ENCODE data around the gene C13orf42. TPM values are rescaled to one million over a fixed set of nuclear protein-coding genes. Genes with fewer than 3 reads are reported as not detected.
"Not testable (repeated sequence)": the region's sequence is repeated elsewhere in the genome, so short reads cannot be mapped to it uniquely, and the experiment has no call there.

The C13orf42 gene
- total RNA-seq, 1 donor from 2014 or later: not detected

GRCh38 chr13:51125495-51126226, 14.6 kb upstream of the C13orf42 start:
- intact Hi-C loops (cut with DNase I): loop anchor here (5.0 kb wide), 1 partner anchor 162 kb away; no protein-coding TSS in a partner anchor
- no peak for DNase-seq (ENCODE audit: low spot score)

- intact Hi-C loops (cut with DNase I): no loop called here
- no peak for DNase-seq (ENCODE audit: low spot score)
Measured at GRCh38 chr13:51122868-51123566, 11.9 kb upstream of the C13orf42 start.

DNA sequence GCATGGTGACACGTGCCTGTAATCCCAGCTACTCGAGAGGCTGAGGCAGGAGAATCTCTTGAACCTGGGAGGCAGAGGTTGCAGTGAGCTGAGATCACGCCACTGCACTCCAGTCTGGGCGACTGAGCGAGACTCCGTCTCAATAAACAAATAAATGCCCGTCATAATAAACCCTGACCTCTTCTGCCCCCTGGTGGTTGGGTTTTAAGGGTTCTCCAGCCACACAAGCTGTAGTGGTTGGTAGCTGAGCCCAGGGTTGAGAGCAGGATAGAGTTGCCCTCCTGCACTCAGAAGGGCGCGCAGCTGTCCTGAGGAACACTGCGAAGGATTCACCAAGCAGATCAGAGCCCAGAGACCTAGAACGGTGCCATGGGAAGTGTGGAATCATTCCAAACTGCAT, 9.8 kb upstream of the C13orf42 start:
- DNase-seq (ENCODE audit: low spot score); intact Hi-C loops (cut with DNase I): not testable (repeated sequence)

GRCh38 chr13:51118809-51119431, 7.8 kb upstream of the C13orf42 start:
- intact Hi-C loops (cut with DNase I): no loop called here
- DNase-seq (ENCODE audit: low spot score): no peak

- intact Hi-C loops (cut with DNase I): no loop called here
- DNase-seq (ENCODE audit: low spot score): no peak
Measured at GRCh38 chr13:51113969-51114368, 2.9 kb upstream of the C13orf42 start.

- DNase-seq (ENCODE audit: low spot score): no peak
- intact Hi-C loops (cut with DNase I): no loop called here
Measured at GRCh38 chr13:51113186-51113881, 2.3 kb upstream of the C13orf42 start.

DNA sequence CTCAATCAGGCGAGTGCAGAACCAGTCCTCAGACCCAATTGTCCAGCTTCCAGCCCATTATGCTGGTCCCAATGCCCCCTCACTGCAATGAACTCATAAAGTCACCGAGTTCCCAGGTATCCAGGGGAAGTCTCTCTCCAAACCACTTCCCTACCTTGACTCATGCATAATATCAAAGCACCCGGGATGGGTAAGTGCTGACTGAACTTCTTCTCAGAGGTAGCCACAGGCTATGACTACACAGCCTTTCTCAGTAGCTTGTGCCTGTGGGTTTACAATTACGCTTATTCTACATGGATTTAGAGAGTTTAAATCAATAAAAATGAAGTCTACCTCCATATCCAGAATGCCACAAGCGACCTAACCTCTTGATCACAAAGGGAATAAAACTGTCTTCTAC, 1.7 kb upstream of the C13orf42 start:
- intact Hi-C loops (cut with DNase I): no loop called here

GRCh38 chr13:51111997-51112396, 923 bp upstream of the C13orf42 start:
- intact Hi-C loops (cut with DNase I): no loop called here
- DNase-seq (ENCODE audit: low spot score): no peak

More for the DNA sequence above, 1.7 kb upstream of the C13orf42 start:
- DNase-seq (ENCODE audit: low spot score): no peak

DNA sequence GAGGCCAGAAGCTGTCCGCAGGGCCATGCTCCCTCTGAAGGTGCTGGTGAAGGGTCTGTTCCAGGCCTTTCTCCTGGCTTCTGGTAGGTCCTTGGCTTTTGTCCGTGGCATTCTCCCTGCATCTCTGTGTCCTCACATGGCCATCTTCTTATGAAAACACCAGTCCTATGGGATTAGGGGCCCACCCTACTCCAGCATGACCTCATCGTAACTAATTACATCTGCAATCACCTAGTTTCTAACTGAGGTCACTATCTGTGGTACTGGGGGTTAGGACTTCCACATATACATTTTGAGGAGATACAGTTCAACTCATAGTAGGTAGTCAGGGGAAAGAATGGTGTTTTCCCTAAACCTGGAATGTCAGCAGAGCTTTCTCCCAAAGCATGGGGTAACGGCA, 3.1 kb downstream of the C13orf42 start:
- intact Hi-C loops (cut with DNase I): no loop called here
- DNase-seq (ENCODE audit: low spot score): no peak

DNA sequence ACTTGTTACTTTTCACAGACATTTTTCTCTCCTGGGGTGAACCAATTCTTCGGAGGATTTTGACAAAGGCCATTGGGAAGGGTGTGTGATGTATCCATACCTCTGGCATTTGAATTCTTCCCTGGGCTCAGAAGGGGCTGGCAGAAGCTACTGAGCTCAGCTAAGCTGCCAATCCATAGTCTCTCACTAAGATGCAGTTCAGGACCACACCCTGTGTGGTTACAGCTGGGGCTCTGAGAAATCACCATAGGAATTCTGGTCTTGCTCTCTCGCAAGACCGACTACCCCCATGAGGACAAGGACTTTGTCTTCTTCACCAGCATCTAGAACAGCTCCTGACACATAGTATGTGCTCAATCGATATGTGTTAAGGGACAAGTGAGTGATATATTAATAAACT, 6.0 kb downstream of the C13orf42 start:
- intact Hi-C loops (cut with DNase I): no loop called here
- DNase-seq (ENCODE audit: low spot score): no peak

GRCh38 chr13:51101636-51102235, 9.3 kb downstream of the C13orf42 start:
- DNase-seq (ENCODE audit: low spot score): no peak
- intact Hi-C loops (cut with DNase I): no loop called here

DNA sequence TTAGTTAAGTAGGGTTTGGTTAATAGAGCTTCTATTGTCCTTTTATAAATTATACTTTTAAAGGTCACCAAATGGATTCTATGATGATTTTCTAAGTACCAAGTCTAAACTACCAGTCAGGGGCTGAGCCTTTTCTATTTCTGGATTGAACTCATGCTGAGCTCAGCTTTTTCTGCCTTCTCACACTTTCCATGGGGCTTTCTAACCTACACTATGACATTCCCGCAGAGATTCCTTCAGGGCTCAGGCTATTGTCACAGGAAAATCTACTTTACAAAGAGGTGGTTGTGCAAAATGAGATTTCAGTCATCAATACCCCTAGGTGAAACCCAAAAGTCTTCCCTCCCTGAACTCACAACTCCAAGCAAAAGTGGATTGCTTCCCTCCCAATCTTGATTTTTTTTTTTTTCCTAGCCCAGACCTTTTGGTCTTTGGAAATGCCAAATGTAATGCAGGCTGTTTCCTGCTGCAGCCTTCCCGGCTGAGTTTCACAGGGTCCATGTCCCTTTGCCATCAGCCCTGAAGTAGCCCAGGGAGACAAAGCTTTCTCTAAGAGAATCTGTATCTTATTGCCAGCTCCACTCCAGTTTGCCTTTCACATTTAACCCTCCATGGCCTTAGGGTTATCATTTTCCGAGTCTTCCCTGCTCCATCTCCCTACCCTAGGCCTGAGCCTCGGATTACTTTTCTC, 13.6 kb downstream of the C13orf42 start:
- intact Hi-C loops (cut with DNase I): no loop called here
- DNase-seq (ENCODE audit: low spot score): no peak

- DNase-seq (ENCODE audit: low spot score): no peak
- intact Hi-C loops (cut with DNase I): no loop called here
Measured at GRCh38 chr13:51096131-51096530, 14.9 kb downstream of the C13orf42 start.

GRCh38 chr13:51093574-51093973, 17.5 kb downstream of the C13orf42 start:
- DNase-seq (ENCODE audit: low spot score): no peak
- intact Hi-C loops (cut with DNase I): no loop called here

DNA sequence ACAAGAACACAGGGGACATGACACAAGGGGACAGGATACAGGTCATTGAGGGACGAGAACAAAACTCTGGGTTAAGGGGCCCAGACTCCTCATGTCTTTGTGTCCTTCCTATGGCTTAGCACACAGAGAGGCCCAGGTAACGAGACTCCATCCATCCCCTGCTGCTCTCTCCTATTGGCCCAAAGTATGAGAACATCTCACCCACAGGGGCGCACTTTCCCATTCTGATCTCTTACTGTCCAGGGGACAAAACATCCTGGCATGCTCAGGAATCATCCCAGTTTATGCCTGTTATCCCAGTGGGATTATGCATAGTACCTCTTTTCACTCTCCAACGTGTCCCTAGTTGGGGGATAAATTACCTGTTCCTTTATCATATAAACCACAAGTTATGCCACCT, 19.2 kb downstream of the C13orf42 start:
- intact Hi-C loops (cut with DNase I): no loop called here

DNA sequence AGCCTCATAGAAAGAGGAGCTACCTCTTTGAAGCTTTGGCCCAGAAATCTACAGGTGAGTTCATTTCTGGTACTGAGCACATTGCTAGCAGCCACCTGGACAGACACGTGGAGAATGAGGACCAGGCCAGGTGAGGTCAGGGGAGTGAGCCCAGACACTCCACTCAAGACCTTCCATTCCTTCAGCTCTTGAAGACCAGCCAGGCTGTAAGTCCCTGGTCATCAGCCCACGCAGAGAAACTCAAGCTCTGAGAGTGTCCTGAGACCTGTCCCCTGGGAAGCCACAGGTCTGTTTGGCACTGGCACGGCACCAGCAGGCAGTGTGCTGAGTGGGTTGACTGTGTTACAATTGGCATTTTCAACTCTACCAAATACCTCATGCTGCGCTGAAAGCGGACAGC, 27.4 kb downstream of the C13orf42 start:
- intact Hi-C loops (cut with DNase I): no loop called here
- no peak for DNase-seq (ENCODE audit: low spot score)

More for the DNA sequence above, 19.2 kb downstream of the C13orf42 start:
- DNase-seq (ENCODE audit: low spot score): no peak

DNA sequence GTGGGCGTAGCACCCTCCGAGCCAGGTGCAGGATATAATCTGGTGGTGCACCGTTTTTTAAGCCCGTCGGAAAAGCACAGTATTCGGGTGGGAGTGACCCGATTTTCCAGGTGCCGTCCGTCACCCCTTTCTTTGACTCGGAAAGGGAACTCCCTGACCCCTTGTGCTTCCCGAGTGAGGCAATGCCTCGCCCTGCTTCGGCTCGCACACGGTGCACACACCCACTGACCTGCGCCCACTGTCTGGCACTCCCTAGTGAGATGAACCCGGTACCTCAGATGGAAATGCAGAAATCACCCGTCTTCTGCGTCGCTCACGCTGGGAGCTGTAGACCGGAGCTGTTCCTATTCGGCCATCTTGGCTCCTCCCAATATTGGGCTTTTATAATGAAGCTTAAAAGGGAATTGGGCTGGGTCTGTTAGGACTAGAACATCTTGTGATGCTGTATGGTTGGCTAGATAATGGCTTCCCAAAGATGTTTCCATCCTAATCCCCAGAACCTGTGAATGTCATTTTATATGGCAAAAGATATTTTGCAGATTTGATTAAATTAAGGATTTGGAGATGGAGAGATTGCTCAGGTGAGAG, 30.5 kb downstream of the C13orf42 start:
- DNase-seq (ENCODE audit: low spot score); intact Hi-C loops (cut with DNase I): not testable (repeated sequence)

GRCh38 chr13:51071493-51071892, 39.6 kb downstream of the C13orf42 start:
- intact Hi-C loops (cut with DNase I): no loop called here
- no peak for DNase-seq (ENCODE audit: low spot score)

Measured in cardiac septum (tissue), 1 donor.